HFF-Myc (cell line): ENCODE data around the gene VEZF1.

Experiments
- DNase-seq: peaks from one replicate; pipeline ENCODE4 v3.0.0-alpha.2; 2011; ENCODE audit warnings: low read depth; ENCODE audit errors: extremely low read depth
- H3K4me3 ChIP-seq: replicated peaks from 2 replicates; pipeline ENCODE4 v1.5.1; 2011; ENCODE audit warnings: low read depth, mild to moderate bottlenecking, control low read depth, low read length
- CTCF ChIP-seq: IDR thresholded peaks from 2 replicates; pipeline ENCODE4 v1.5.1; 2012; ENCODE audit warnings: mild to moderate bottlenecking, low read depth, low read length, control low read depth; ENCODE audit errors: missing control alignments

VEZF1 gene

GRCh38 chr17:57948555-57949420 is 39.3 kb downstream of the VEZF1 start:
- H3K4me3 ChIP-seq: no peak overlapping the region
- no peak for TF ChIP-seq CTCF
- DNase-seq: peak; percentile 89

- no peak overlapping the region for H3K4me3 ChIP-seq
- no peak for TF ChIP-seq CTCF
- no peak for DNase-seq
Observed at GRCh38 chr17:57948169-57948554, 39.9 kb downstream of the VEZF1 start.

- DNase-seq: no peak
- peak overlapping the region; percentile 42 for H3K4me3 ChIP-seq
- no peak for TF ChIP-seq CTCF
Observed at GRCh38 chr17:57947369-57947768, 40.7 kb downstream of the VEZF1 start.

- TF ChIP-seq CTCF: no peak
- H3K4me3 ChIP-seq: peak overlapping the region; percentile 42
- no peak for DNase-seq
Observed at GRCh38 chr17:57946798-57947358, 41.2 kb downstream of the VEZF1 start.

- peak overlapping the region; percentile 42 for H3K4me3 ChIP-seq
- DNase-seq: no peak
- TF ChIP-seq CTCF: no peak
Observed at GRCh38 chr17:57945996-57946797, 41.9 kb downstream of the VEZF1 start.

GRCh38 chr17:57944908-57945307 is 43.1 kb downstream of the VEZF1 start:
- H3K4me3 ChIP-seq: no peak overlapping the region
- no peak for TF ChIP-seq CTCF
- DNase-seq: no peak
